ENCODE measurements around the gene WDR91. TPM values are rescaled to one million over a fixed set of nuclear protein-coding genes. Genes with fewer than 3 reads are reported as not detected.

Gene WDR91
- total RNA-seq, 1 donor from 2014 or later = 27.1 TPM

DNA sequence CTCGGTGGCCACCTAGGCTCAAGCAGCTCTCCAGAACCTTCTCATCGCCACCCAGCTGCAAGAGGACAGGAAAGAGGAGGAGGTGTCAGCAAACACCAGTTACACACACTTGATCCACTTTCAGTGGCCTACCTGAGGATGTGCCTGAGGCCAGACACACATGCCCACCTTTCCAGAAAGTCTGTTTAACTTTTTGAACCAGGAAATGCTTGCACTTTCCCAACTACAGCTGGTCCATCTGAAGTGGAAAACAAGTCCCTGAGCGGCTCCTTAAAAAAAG is 25.1 kb downstream of the WDR91 start:
- Histone ChIP-seq H3K4me3 (no peak overlapping the region), H3K36me3 (peaks cover 91% of the 10 kb centered on the region), H3K4me1 (no peaks in the 10 kb centered on the region), H3K9me3 (peaks cover 14% of the 10 kb centered on the region), H3K27me3 (ENCODE audit: low read depth) (no peaks in the 10 kb centered on the region), H3K27ac (no peak overlapping the region)
- DNase-seq (no peak), ATAC-seq (no peak)
- TF ChIP-seq, protein P1, sequence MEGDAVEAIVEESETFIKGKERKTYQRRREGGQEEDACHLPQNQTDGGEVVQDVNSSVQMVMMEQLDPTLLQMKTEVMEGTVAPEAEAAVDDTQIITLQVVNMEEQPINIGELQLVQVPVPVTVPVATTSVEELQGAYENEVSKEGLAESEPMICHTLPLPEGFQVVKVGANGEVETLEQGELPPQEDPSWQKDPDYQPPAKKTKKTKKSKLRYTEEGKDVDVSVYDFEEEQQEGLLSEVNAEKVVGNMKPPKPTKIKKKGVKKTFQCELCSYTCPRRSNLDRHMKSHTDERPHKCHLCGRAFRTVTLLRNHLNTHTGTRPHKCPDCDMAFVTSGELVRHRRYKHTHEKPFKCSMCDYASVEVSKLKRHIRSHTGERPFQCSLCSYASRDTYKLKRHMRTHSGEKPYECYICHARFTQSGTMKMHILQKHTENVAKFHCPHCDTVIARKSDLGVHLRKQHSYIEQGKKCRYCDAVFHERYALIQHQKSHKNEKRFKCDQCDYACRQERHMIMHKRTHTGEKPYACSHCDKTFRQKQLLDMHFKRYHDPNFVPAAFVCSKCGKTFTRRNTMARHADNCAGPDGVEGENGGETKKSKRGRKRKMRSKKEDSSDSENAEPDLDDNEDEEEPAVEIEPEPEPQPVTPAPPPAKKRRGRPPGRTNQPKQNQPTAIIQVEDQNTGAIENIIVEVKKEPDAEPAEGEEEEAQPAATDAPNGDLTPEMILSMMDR (IDR thresholded peaks at IDR 0.05) = no peak
- intact Hi-C loops (cut with DNase I) = no loop called here

DNA sequence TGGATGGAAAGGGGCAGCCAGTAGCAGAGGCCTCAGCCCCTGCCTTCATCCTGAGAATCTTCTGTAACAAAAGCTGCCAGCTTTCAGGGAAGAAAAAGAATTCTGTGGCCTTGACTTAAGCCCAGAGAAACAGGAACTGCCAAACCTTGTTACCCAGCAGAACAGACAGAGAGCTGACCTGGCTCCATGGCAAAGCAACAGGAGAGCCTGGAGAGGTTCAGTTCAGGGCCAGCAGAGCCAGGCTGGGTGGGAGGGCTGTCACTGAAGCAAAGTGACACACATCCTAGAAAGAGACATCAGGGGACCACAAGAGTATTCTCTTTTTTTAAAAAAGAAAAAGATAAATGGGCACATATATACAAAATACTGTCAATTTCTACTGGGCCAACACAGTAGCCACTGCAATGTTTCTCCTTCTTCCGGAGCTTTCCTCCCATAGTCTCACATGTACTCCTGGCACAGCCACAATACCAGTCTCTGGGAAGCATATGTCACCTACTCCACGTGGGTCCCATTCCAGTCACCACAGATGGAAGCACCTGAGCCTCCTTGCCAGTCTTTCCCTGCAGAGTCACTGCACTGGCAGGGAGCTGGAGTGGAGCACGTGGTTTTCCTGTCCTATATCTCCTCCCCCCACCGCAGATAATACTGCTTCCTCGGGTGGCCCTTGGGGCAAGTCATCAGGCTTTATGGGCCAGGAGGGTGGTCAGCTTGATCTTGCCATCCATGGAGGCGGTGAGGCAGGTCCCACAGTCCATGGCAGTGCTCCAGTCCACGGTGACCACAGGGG is 25.7 kb downstream of the WDR91 start:
- no peaks in the 10 kb centered on the region for H3K4me1 ChIP-seq
- ATAC-seq (no peak), DNase-seq (no peak)
- peaks cover 19% of the 10 kb centered on the region for H3K9me3 ChIP-seq
- intact Hi-C loops (cut with DNase I) = no loop called here
- no peaks in the 10 kb centered on the region for H3K27me3 ChIP-seq (ENCODE audit: low read depth)
- no peak overlapping the region for H3K4me3 ChIP-seq
- TF ChIP-seq, protein P1 (IDR thresholded peaks at IDR 0.05) = no peak
- no peak overlapping the region for H3K27ac ChIP-seq
- H3K36me3 ChIP-seq = peaks cover 85% of the 10 kb centered on the region

DNA sequence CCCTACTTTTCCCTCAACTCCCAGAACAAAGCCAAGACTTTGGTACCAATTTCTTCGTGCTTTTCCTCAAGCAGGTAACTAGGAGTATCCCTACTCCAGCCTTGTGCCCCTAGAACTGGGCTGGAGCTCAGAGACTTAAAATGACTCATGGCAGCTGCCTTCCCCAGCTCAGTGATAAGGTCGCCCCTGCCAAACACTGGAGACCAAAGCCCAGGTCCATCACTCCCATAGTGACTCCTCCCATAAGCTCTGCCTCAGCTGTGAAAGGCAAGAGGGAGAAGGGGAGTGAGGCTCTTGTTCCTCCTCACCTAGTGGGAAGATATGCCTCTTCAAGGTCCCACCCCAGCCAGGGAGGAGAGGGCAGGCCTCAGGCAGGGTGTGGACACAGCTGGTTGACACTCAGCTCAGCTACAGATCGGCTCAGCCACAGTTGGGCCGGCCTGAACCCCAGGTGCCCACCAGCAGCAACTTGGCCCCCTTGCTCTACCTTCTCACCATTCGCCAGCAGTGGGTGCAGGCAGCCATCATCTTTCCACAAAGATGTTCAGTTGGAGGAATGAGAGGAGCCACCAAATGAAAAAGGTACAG is 27.0 kb downstream of the WDR91 start:
- H3K27me3 ChIP-seq (ENCODE audit: low read depth) = no peaks in the 10 kb centered on the region
- ATAC-seq (no peak), DNase-seq (no peak)
- TF ChIP-seq, protein P1 (IDR thresholded peaks at IDR 0.05) = no peak
- H3K27ac ChIP-seq = no peak overlapping the region
- H3K36me3 ChIP-seq = peaks cover 78% of the 10 kb centered on the region
- H3K4me3 ChIP-seq = no peak overlapping the region
- peaks cover 32% of the 10 kb centered on the region for H3K9me3 ChIP-seq
- H3K4me1 ChIP-seq = no peaks in the 10 kb centered on the region
- intact Hi-C loops (cut with DNase I) = no loop called here

DNA sequence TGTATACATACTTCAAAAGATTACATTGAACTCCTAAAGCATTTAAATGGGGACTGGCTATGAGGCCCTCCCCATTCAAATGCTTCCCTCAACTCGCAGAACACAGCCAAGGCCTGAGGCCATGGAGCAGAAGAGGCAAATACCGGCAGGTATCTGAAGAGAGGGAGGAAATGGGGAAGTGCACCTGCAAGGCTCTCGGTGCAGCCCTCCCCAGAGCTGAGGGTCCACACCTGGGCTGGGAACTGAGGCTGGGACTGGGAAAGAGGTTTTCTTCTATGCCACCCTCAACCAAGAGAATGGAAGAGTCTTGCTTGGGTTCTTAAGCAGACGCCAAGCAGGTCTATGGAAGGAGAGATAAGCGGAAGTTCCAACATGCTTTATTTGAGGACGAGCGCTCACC is 27.8 kb downstream of the WDR91 start:
- Histone ChIP-seq H3K27ac (no peak overlapping the region), H3K36me3 (peaks cover 69% of the 10 kb centered on the region), H3K27me3 (ENCODE audit: low read depth) (no peaks in the 10 kb centered on the region), H3K4me3 (no peak overlapping the region), H3K4me1 (no peaks in the 10 kb centered on the region), H3K9me3 (peaks cover 32% of the 10 kb centered on the region)
- TF ChIP-seq, protein P1 (IDR thresholded peaks at IDR 0.05) = no peak
- intact Hi-C loops (cut with DNase I) = no loop called here
- DNase-seq = no peak
- no peak for ATAC-seq

DNA sequence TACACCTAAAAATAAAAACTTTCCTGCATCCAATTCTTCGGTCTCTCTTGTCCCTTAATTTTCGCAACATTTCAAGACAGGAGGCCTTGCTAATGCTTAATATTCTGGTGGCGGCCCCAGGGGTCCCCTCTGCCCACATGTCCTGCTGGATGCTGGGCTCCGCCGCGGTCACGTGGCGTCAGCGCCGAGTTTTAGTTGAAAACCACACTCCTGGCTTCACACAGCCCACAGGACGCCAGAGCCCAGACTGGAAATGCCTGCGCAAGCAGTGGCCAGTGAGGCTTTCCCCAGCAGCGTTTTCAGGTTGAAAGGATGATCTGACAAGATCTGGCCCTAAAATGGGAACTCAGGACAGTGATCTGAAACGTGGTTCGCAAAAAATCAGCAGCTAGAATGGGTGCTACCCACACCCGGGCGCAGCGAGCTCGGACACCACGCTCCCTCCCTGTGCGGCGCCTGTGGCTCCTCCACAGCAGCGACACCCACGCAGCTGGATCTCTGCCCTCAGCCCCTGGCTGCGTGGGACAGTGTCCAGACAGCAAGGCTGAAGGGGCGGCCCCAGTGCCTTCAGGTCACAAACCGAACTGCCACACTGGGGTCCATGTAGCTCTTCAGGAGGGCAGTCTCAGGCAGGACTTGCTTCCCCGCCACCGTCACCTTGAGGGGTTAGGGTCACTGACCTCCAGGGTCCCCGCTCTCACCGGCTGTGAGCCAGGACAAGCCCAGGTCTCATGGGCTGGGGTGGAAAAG is 29.2 kb downstream of the WDR91 start:
- DNase-seq (no peak), ATAC-seq (no peak)
- TF ChIP-seq, protein P1 (IDR thresholded peaks at IDR 0.05) = no peak
- H3K4me1 ChIP-seq = no peaks in the 10 kb centered on the region
- H3K27me3 ChIP-seq (ENCODE audit: low read depth) = no peaks in the 10 kb centered on the region
- H3K4me3 ChIP-seq = no peak overlapping the region
- intact Hi-C loops (cut with DNase I) = no loop called here
- H3K36me3 ChIP-seq = peaks cover 55% of the 10 kb centered on the region
- H3K27ac ChIP-seq = no peak overlapping the region
- H3K9me3 ChIP-seq = peaks cover 32% of the 10 kb centered on the region
